ENCODE data around the gene CDX1.

CDX1 gene

DNA sequence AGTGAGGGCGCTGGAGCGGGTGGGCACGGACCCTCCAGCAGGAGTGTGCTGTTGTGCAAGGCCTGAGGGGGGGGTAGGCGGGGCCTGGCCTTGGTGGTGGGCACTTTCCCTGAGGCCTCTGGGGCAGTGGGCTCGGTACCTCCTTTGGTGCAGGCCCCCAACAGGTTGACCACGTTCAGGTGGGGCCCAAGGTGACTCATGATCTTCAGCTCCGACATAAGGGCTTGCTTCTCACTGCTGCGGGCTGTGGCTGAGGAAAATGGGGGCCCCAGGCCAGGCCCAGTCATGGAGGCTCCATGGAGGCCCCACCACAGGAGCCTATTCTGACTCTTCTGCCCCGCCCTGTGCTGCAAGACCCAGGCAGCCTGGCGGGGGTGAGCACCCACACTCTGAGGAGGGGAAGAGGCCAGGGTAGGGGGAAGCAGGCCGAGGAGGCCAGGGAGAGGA is 42.4 kb upstream of the CDX1 start:
- no peaks in the 10 kb centered on the region for H3K27me3 ChIP-seq (replicated peaks)
- peaks cover 87% of the 10 kb centered on the region for H3K36me3 ChIP-seq (replicated peaks)
- in situ Hi-C loops (cut with HindIII; ENCODE audit: low pct_ligation_motif_present, low sequenced_read_pairs) = no loop called here
- DNase-seq = no peak
- TF ChIP-seq, protein P1, sequence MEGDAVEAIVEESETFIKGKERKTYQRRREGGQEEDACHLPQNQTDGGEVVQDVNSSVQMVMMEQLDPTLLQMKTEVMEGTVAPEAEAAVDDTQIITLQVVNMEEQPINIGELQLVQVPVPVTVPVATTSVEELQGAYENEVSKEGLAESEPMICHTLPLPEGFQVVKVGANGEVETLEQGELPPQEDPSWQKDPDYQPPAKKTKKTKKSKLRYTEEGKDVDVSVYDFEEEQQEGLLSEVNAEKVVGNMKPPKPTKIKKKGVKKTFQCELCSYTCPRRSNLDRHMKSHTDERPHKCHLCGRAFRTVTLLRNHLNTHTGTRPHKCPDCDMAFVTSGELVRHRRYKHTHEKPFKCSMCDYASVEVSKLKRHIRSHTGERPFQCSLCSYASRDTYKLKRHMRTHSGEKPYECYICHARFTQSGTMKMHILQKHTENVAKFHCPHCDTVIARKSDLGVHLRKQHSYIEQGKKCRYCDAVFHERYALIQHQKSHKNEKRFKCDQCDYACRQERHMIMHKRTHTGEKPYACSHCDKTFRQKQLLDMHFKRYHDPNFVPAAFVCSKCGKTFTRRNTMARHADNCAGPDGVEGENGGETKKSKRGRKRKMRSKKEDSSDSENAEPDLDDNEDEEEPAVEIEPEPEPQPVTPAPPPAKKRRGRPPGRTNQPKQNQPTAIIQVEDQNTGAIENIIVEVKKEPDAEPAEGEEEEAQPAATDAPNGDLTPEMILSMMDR (IDR thresholded peaks at IDR 0.05; ENCODE audit: low read depth, low read length, missing control alignments) = no peak
- H3K27ac ChIP-seq = no peak overlapping the region
- H3K4me3 ChIP-seq (ENCODE audit: low read depth, low read length) = no peak overlapping the region

DNA sequence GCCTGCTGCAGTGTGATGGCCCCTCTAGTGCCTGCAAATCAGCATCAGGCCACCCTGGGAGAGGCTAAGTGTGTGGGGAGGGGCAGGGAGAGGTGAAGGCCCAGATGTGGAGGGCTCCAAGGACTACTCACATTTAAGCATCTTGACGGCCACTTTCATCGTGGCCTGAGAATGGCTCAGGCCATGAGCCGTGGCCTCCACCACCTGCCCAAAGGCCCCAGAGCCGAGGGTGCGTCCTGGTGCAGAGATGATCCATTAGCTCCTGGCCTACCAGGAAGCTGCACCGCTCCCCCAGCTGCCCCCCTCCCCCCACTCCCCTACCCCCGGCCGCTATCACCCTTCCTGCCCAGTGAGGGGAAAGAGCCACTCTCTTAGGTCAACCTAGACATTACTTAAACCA is 42.0 kb upstream of the CDX1 start:
- DNase-seq = no peak
- Histone ChIP-seq H3K36me3 (replicated peaks) (peaks cover 87% of the 10 kb centered on the region), H3K27ac (no peak overlapping the region), H3K4me3 (ENCODE audit: low read depth, low read length) (no peak overlapping the region), H3K27me3 (replicated peaks) (no peaks in the 10 kb centered on the region)
- TF ChIP-seq, protein P1 (IDR thresholded peaks at IDR 0.05; ENCODE audit: low read depth, low read length, missing control alignments) = no peak
- in situ Hi-C loops (cut with HindIII; ENCODE audit: low pct_ligation_motif_present, low sequenced_read_pairs) = no loop called here

DNA sequence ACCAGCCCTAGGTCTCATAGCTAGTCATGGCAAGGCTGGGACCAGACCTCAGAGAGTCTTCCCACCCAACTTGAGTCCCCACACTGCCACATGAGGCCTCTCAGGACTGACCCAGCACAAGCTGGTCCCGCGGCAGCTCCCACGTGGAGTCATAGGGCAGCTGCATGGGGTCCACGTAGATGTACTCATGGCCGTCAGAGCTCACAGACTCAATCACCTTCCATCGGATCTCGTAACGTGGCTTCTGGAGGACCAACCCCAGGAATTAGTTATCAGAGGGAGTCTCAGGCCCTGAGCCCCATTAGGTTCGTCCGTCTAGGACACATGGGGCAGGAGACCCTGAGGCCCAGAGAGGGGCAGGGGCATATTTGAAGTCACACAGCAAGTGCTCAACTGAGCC is 41.2 kb upstream of the CDX1 start:
- TF ChIP-seq, protein P1 (IDR thresholded peaks at IDR 0.05; ENCODE audit: low read depth, low read length, missing control alignments) = no peak
- H3K36me3 ChIP-seq (replicated peaks) = peaks cover 86% of the 10 kb centered on the region

DNA sequence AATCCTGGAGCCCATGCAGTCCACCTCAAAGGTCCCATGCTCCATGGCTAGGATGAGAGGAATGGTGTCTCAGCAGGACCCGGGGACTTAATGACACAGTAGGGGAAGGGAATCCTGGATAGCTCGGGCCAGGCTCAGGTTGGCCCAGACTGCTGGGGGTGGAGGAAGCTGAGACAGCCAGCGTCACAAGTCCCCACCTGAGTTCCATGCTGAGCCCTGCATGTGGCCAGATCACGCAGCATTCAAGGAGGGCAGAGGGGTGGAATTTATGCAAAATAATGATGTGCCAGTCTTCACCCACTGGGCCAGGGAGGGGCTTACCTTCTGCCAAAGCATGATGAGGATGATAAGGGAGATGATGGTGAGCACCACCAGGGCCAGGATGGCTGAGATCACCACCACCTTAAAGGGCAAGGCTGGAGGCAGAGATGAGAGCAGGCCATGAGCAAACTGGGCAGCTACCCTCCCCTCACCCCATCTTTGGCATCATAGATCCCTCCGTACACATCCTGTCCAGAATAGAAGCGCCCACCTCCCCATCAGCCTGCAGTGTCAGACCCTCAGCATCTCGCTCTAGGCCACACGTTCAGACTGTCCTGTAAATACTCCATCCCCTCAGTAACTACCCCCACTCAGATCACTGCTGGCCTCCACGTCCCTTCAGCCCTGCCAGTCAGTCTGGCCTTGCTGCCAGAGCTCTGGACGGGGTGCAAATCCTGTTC is 40.2 kb upstream of the CDX1 start:
- peaks cover 78% of the 10 kb centered on the region for H3K36me3 ChIP-seq (replicated peaks)
- DNase-seq = no peak

More for the DNA sequence above, 41.2 kb upstream of the CDX1 start:
- no peaks in the 10 kb centered on the region for H3K27me3 ChIP-seq (replicated peaks)
- no peak for DNase-seq
- no peak overlapping the region for H3K27ac ChIP-seq
- in situ Hi-C loops (cut with HindIII; ENCODE audit: low pct_ligation_motif_present, low sequenced_read_pairs) = no loop called here
- no peak overlapping the region for H3K4me3 ChIP-seq (ENCODE audit: low read depth, low read length)

DNA sequence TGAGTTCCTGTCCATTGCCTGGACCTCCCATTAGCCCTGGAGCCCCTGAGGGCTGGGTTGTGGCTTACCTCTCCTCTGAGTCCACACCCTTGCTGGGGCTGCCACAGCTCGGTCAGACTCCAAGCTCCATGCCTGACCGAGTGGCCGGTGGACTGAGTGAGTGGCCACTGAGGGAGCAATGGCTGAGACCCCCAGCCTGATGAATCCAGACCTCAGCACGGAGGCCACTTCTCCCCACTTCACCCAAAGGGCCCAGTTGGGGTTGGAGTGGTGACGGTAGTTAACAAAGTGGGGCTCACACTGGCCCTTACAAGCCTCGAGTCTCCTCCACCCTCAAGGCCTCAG is 39.7 kb upstream of the CDX1 start:
- Histone ChIP-seq H3K27me3 (replicated peaks) (no peaks in the 10 kb centered on the region), H3K36me3 (replicated peaks) (peaks cover 76% of the 10 kb centered on the region), H3K4me3 (ENCODE audit: low read depth, low read length) (no peak overlapping the region), H3K27ac (no peak overlapping the region)
- in situ Hi-C loops (cut with HindIII; ENCODE audit: low pct_ligation_motif_present, low sequenced_read_pairs) = no loop called here
- TF ChIP-seq, protein P1 (IDR thresholded peaks at IDR 0.05; ENCODE audit: low read depth, low read length, missing control alignments) = no peak
- DNase-seq = no peak

More for the DNA sequence above, 40.2 kb upstream of the CDX1 start:
- Histone ChIP-seq H3K4me3 (ENCODE audit: low read depth, low read length) (no peak overlapping the region), H3K27ac (no peak overlapping the region), H3K27me3 (replicated peaks) (no peaks in the 10 kb centered on the region)
- TF ChIP-seq, protein P1 (IDR thresholded peaks at IDR 0.05; ENCODE audit: low read depth, low read length, missing control alignments) = no peak
- in situ Hi-C loops (cut with HindIII; ENCODE audit: low pct_ligation_motif_present, low sequenced_read_pairs) = no loop called here

DNA sequence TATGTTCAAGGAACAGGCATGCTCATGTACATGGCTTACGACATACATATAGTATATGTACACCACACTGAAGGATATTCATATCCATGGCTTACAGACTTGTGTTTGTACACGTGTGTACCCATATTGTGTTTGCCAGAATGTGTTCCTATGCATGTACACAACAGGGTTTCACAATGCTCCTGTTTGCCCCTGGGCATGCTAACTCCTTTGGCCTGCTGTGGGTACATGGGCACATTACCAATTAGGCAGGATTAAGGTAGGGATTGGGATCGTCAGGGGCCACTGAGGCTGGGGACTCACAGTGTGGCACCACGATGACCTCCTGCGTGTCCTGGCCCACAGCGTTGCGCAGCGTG is 37.1 kb upstream of the CDX1 start:
- TF ChIP-seq, protein P1 (IDR thresholded peaks at IDR 0.05; ENCODE audit: low read depth, low read length, missing control alignments) = no peak
- no peak for DNase-seq
- Histone ChIP-seq H3K36me3 (replicated peaks) (peaks cover 76% of the 10 kb centered on the region), H3K4me3 (ENCODE audit: low read depth, low read length) (no peak overlapping the region), H3K27me3 (replicated peaks) (no peaks in the 10 kb centered on the region), H3K27ac (no peak overlapping the region)
- in situ Hi-C loops (cut with HindIII; ENCODE audit: low pct_ligation_motif_present, low sequenced_read_pairs) = no loop called here

All from brain microvascular endothelial cell (primary cell).